Measurements from ENCODE around the gene TGFBR3. TPM values are rescaled to one million over a fixed set of nuclear protein-coding genes. Genes with fewer than 3 reads are reported as not detected.

The TGFBR3 gene
- total and polyA plus RNA-seq, 2 of the 8 experiments (the other 6 are each of a cell fraction or from before 2014, with no cell fraction given) = 2.0 to 6.1 TPM

DNA sequence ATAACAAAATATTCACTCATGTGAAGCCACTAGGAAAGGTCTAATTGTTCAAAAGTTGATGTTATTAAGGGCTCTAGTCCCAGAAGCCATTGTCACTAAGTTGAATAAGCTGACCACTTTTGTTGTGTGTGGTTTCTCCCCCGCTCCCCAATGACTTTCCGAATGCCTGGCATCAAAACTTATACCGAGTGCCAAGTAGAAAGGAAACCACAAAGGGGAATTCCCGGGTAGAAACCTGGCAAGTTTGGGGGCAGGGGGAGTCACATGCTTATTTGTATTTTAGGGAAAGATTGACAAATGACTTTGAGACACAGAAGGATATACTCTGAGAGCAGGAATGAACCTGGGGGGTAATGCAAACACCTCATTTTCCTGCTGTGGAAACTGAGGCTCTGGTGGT is 154.1 kb downstream of the TGFBR3 start (continued):
- TF ChIP-seq SP4 (IDR thresholded peaks at IDR 0.05; ENCODE audit: low read length) = no peak
- no peak for TF ChIP-seq SP1 (IDR thresholded peaks at IDR 0.05; ENCODE audit: low read depth, low read length)
- no peak for TF ChIP-seq RFX5 (IDR thresholded peaks at IDR 0.05; ENCODE audit: borderline replicate concordance, low read depth, low read length)
- no peak for TF ChIP-seq POLR2AphosphoS5 (IDR thresholded peaks at IDR 0.05; ENCODE audit: low read depth, low read length)
- TF ChIP-seq RXRA (IDR thresholded peaks at IDR 0.05; ENCODE audit: insufficient read depth, low read depth, low read length) = no peak
- no peak for TF ChIP-seq JUN (IDR thresholded peaks at IDR 0.05; ENCODE audit: low read depth, low read length)
- TF ChIP-seq SP2 (IDR thresholded peaks at IDR 0.05; ENCODE audit: low read length) = no peak
- no peak for TF ChIP-seq CBX8 (IDR thresholded peaks at IDR 0.05; ENCODE audit: borderline replicate concordance, low read depth, low read length)
- TF ChIP-seq ASH2L (IDR thresholded peaks at IDR 0.05; ENCODE audit: low read length) = no peak

All from H1 (cell line).